ENCODE data around the gene FKBP14.

DNA sequence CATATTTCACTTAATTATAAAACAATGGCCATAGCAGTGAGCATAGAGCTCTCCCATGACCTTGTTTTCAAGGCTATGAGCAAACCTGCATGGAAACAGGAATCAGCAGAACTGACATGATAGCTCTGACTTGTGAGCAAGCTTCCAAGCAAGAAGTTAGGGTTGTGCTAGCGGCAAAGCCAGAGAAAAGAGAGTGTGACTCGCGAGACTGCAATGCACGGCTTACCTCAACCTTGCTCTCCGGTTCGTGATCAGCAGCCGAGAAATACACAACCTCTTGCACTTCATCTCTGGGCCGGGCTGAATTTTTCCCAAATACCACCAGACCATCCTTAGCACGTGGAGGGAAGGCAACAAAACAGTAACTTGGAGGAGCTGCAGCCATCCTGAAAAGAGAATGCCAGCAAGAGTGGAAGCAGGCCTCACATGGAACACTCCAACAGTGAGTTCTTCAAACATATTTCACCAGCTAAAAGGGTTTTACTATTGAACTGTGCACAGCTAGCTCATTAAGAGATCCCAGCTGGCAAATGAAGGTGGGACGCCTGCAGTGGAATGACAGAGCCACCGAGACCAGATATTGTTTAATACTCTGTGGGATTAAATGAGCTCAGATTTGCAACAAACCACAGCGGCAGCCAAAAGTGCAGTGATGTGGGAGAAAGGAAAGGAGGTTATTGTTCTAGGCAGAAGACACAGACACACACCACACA is 57.7 kb downstream of the FKBP14 start:
- no peak for TF ChIP-seq CTCF (IDR thresholded peaks at IDR 0.05)
- no peak for TF ChIP-seq POLR2A (IDR thresholded peaks at IDR 0.05)
